Peyer's patch (tissue), 4 donors: ENCODE measurements around the gene NSL1. TPM values are rescaled to one million over a fixed set of nuclear protein-coding genes. Genes with fewer than 3 reads are reported as not detected.

Source experiments
- DNase-seq, 3 donors: peaks; one replicate each; pipeline ENCODE4 v3.0.0-alpha.2; 2017 to 2019
- H3K27ac ChIP-seq, 4 donors: fragments of 200-600 bp; sonication (generic); one replicate each; pipeline ENCODE4 v1.5.1; 2016 to 2019
- H3K27me3 ChIP-seq, 2 donors: fragments of 200-600 bp; sonication (generic); one replicate each; pipeline ENCODE4 v1.5.1; 2019
- H3K36me3 ChIP-seq, 3 donors: fragments of 200-600 bp; sonication (generic); one replicate each; pipeline ENCODE4 v1.5.1; 2016 to 2019
- H3K4me1 ChIP-seq, 4 donors: fragments of 200-600 bp; sonication (generic); one replicate each; pipeline ENCODE4 v1.5.1; 2016 to 2019
- H3K4me3 ChIP-seq, 4 donors: fragments of 200-600 bp; sonication (generic); 1 replicate in 3 of 4; 2 replicates in 1 of 4; pipeline ENCODE4 v1.5.1; 2016 to 2019; ENCODE audit warnings: mild to moderate bottlenecking in 1 of 4
- H3K9me3 ChIP-seq, 4 donors: fragments of 200-600 bp; sonication (generic); one replicate each; pipeline ENCODE4 v1.5.1; 2016 to 2019; ENCODE audit warnings: mild to moderate bottlenecking in 1 of 4
- CTCF ChIP-seq, 6 experiments: fragments of 450-650 bp in 4 of 6; fragments of 200-600 bp in 2 of 6; sonication (generic) in 1 of 6; IDR thresholded peaks; one replicate each; pipeline ENCODE4 v1.5.1; 2017 to 2019; ENCODE audit warnings: antibody characterized with exemption in 6 of 6, mild to moderate bottlenecking in 3 of 6, moderate library complexity in 1 of 6
- POLR2A ChIP-seq, 2 donors: fragments of 450-650 bp; IDR thresholded peaks; one replicate each; pipeline ENCODE4 v1.5.1; 2017; ENCODE audit warnings: antibody characterized with exemption in 2 of 2, mild to moderate bottlenecking in 2 of 2, moderate library complexity in 2 of 2
- total RNA-seq, 4 donors: library from RNA; depleted of rRNA; stranded (reverse); fragments of >200 nt; gene quantifications; one replicate each; pipeline ENCODE4 v1.1.0, GENCODE V29; 2016

Gene NSL1
- total RNA-seq, 4 donors from 2014 or later: 29.2 to 61.9 (median 39.0) TPM

DNA sequence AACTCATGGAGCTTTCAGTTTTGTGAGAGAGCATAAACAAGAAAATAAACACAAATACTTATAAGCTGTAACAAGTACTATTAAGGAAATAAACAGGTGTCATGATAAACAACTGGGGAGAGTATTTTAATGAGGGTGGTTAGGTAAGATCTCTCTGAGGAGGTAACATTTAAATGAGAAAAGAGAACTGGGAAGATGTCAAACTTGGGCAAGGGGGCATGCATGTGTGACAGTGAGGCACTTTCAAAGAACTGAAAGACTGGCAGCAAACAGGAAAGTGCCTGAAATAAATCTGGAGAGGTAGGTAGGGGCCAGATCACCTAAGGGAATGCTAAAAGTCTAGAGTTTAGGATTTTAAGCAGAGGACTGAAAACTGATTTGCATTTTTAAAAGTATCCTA, 37.8 kb downstream of the NSL1 start:
- DNase-seq: no peak
- Histone ChIP-seq H3K4me3 (no peak overlapping the region), H3K9me3 (no peaks in the 10 kb centered on the region), H3K4me1 (peaks cover 0 to 16% (median 0%) of the 10 kb centered on the region in 4 donors), H3K27ac (no peak overlapping the region), H3K27me3 (no peaks in the 10 kb centered on the region), H3K36me3 (peaks cover 0 to 5% (median 0%) of the 10 kb centered on the region in 3 donors)
- TF ChIP-seq POLR2A (IDR thresholded peaks at IDR 0.05): no peak
- no peak for TF ChIP-seq CTCF (IDR thresholded peaks at IDR 0.05)

GRCh38 chr1:212752934-212753497, 38.6 kb downstream of the NSL1 start:
- DNase-seq: no peak
- Histone ChIP-seq H3K27ac (peak overlapping the region in 3 of 4 donors; percentile 6 to 58 (median 45)), H3K27me3 (no peaks in the 10 kb centered on the region), H3K4me3 (peak overlapping the region in 2 of 4 donors; percentile 6 to 12), H3K4me1 (peaks cover 0 to 16% (median 0%) of the 10 kb centered on the region in 4 donors), H3K9me3 (no peaks in the 10 kb centered on the region), H3K36me3 (peaks cover 0 to 5% (median 0%) of the 10 kb centered on the region in 3 donors)
- TF ChIP-seq CTCF (IDR thresholded peaks at IDR 0.05): no peak
- TF ChIP-seq POLR2A (IDR thresholded peaks at IDR 0.05): no peak

DNA sequence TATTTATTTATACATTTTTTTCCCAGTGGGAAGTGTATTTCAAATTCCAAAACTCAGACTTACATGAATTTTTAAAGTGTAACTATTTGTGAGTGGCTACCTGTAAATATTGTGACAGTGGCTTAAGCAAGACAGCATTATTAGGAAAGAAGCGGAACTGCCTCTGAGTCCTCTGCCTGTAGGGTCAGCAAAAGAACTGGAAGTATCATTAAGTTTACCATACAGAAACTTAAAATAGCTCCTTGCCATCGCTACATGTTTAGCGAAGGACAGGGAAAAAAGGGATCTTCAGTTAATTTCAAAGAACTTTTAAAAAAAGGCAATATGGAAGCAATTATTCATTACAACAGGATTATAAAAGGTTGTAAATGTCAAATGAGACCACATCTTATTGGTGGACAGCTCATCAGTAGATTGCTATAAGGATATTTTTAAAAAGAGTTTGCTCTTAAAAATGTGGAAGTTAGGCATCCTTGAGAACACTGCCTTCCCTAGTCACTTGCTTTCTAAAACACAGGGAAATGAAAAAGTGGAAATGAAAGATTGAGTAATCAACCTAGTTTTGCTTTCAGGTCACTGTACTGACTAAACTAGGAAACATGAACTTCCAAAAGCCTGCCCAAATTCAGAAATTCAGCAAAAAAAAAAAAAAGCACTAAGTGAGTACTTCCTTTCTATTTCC, 39.2 kb downstream of the NSL1 start:
- Histone ChIP-seq H3K4me1 (peaks cover 0 to 16% (median 0%) of the 10 kb centered on the region in 4 donors), H3K27me3 (no peaks in the 10 kb centered on the region), H3K4me3 (peak overlapping the region in 1 of 4 donors; percentile 6), H3K9me3 (no peaks in the 10 kb centered on the region), H3K36me3 (peaks cover 0 to 5% (median 0%) of the 10 kb centered on the region in 3 donors), H3K27ac (peak overlapping the region in 3 of 4 donors; percentile 1 to 58 (median 6))
- DNase-seq: no peak
- TF ChIP-seq CTCF (IDR thresholded peaks at IDR 0.05): no peak
- no peak for TF ChIP-seq POLR2A (IDR thresholded peaks at IDR 0.05)

GRCh38 chr1:212749821-212750535, 41.6 kb downstream of the NSL1 start:
- H3K27ac ChIP-seq: peak overlapping the region in 1 of 4 donors; percentile 39
- H3K4me1 ChIP-seq: peaks cover 0 to 16% (median 0%) of the 10 kb centered on the region in 4 donors
- no peak for DNase-seq
- H3K36me3 ChIP-seq: no peaks in the 10 kb centered on the region
- no peak overlapping the region for H3K4me3 ChIP-seq
- TF ChIP-seq POLR2A (IDR thresholded peaks at IDR 0.05): no peak
- peak; percentile 7 to 81 (median 72) for TF ChIP-seq CTCF (IDR thresholded peaks at IDR 0.05)
- H3K9me3 ChIP-seq: no peaks in the 10 kb centered on the region
- H3K27me3 ChIP-seq: no peaks in the 10 kb centered on the region

DNA sequence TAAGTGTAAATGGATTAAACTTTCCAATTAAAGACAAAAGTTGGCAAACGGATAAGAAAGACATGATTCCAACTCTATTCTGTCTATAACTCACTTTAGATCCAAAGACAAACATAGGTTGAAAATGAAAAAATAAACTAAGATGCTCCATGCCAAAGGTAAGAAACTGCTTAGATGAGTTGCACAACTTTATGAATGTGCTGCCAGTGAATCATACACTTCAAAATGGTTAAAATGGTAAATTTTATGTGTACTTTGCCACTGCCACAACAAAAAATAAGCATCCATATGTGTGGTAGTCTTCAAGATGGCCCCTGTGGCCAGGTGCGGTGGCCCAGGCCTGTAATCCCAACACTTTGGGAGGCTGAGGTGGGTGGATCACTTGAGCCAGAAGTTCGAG, 45.0 kb downstream of the NSL1 start:
- TF ChIP-seq CTCF (IDR thresholded peaks at IDR 0.05) (no peak), POLR2A (IDR thresholded peaks at IDR 0.05) (no peak)
- H3K9me3 ChIP-seq: no peaks in the 10 kb centered on the region
- H3K4me3 ChIP-seq: no peak overlapping the region
- no peaks in the 10 kb centered on the region for H3K27me3 ChIP-seq
- H3K36me3 ChIP-seq: no peaks in the 10 kb centered on the region
- no peak overlapping the region for H3K27ac ChIP-seq
- no peak for DNase-seq
- H3K4me1 ChIP-seq: peaks cover 0 to 9% (median 0%) of the 10 kb centered on the region in 4 donors
